Measurements from ENCODE around the gene BCL10. TPM values are rescaled to one million over a fixed set of nuclear protein-coding genes. Genes with fewer than 3 reads are reported as not detected.

The BCL10 gene
- total RNA-seq, 1 donor from 2014 or later, result 18.5 TPM

DNA sequence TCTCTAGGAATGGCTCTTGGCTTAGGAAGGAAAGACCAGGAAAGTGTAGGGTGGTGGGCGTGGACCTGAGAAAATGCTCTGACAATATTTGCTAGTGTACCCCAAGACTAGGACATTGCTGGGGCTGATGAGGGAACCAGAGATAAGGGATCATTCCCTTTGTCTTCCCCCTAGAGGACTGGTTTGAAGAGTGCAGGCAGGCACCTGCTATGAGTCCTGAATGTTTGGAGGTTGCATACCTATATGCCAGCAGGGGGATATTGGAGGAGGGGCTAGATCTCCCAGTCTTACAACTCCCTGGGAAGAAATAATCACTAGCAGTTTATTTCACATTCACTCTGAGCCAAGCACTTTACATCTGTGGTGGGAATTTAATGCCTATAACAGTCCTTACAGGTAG is 6.0 kb upstream of the BCL10 start:
- Mint-ChIP-seq H3K4me3 (no peak overlapping the region), H3K36me3 (ENCODE audit: low read depth) (no peaks in the 10 kb centered on the region), H3K9me3 (no peaks in the 10 kb centered on the region), H3K4me1 (no peaks in the 10 kb centered on the region), H3K27ac (ENCODE audit: unreplicated experiment) (no peak overlapping the region), H3K27me3 (ENCODE audit: low read depth) (peaks cover 30% of the 10 kb centered on the region)
- TF ChIP-seq, protein P1, sequence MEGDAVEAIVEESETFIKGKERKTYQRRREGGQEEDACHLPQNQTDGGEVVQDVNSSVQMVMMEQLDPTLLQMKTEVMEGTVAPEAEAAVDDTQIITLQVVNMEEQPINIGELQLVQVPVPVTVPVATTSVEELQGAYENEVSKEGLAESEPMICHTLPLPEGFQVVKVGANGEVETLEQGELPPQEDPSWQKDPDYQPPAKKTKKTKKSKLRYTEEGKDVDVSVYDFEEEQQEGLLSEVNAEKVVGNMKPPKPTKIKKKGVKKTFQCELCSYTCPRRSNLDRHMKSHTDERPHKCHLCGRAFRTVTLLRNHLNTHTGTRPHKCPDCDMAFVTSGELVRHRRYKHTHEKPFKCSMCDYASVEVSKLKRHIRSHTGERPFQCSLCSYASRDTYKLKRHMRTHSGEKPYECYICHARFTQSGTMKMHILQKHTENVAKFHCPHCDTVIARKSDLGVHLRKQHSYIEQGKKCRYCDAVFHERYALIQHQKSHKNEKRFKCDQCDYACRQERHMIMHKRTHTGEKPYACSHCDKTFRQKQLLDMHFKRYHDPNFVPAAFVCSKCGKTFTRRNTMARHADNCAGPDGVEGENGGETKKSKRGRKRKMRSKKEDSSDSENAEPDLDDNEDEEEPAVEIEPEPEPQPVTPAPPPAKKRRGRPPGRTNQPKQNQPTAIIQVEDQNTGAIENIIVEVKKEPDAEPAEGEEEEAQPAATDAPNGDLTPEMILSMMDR (conservative IDR thresholded peaks at IDR 0.05), result peak; percentile 22
- DNase-seq (ENCODE audit: low read depth, low spot score), result no peak

DNA sequence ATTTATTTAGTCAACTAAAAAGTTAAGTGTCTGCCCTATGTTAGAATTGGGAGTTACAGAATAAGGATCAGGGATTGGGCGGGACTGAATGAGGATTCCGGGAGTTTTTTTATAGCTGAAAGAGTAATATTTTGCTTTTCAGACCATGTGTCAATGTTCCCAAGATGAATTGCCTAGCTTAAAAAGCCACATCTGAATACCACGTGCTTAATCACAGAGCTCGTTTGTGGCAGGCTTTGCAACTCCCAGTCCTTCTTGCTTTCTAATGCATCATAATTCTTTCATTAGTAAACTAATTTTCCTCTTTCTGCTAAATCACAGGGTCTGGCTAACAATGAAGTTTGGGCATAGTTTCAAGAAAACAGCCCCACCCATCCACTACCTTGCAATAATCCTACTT is 4.2 kb upstream of the BCL10 start:
- no peak for DNase-seq (ENCODE audit: low read depth, low spot score)
- H3K27ac Mint-ChIP-seq (ENCODE audit: unreplicated experiment), result no peak overlapping the region
- no peaks in the 10 kb centered on the region for H3K36me3 Mint-ChIP-seq (ENCODE audit: low read depth)
- no peaks in the 10 kb centered on the region for H3K9me3 Mint-ChIP-seq
- peak overlapping the region; percentile 3 for H3K4me3 Mint-ChIP-seq
- TF ChIP-seq, protein P1 (conservative IDR thresholded peaks at IDR 0.05), result no peak
- H3K27me3 Mint-ChIP-seq (ENCODE audit: low read depth), result peaks cover 30% of the 10 kb centered on the region
- H3K4me1 Mint-ChIP-seq, result peaks cover 6% of the 10 kb centered on the region

- no peak overlapping the region for H3K27ac Mint-ChIP-seq (ENCODE audit: unreplicated experiment)
- no peak for DNase-seq (ENCODE audit: low read depth, low spot score)
- H3K4me3 Mint-ChIP-seq, result peak overlapping the region; percentile 45
- peaks cover 30% of the 10 kb centered on the region for H3K27me3 Mint-ChIP-seq (ENCODE audit: low read depth)
- no peaks in the 10 kb centered on the region for H3K9me3 Mint-ChIP-seq
- H3K36me3 Mint-ChIP-seq (ENCODE audit: low read depth), result no peaks in the 10 kb centered on the region
- H3K4me1 Mint-ChIP-seq, result peaks cover 16% of the 10 kb centered on the region
- TF ChIP-seq, protein P1 (conservative IDR thresholded peaks at IDR 0.05), result no peak
Observed at GRCh38 chr1:85279458-85280080, 3.1 kb upstream of the BCL10 start.

DNA sequence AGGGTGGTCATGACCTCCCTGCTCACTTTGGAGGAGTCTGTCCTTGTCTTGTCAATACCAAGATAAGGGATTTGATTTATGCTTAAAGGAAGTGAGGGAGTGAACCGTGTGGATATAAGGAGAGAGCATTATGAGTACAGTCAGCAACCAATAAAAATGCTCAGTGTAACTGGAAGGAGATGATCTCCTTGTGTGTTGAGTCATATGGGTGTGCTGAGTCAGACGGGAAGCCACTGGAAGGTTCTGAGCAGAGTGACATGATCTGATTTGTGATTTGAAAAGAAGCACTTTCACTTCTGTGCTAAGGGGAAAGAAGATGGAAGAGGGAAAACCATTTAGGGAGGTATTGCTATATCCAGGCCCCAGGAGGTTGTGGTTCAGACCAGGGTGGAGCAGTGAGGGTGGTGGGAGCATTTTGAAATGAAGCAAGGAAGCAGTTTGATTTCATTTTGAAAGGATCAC is 2.5 kb upstream of the BCL10 start:
- H3K27me3 Mint-ChIP-seq (ENCODE audit: low read depth), result peaks cover 30% of the 10 kb centered on the region
- no peaks in the 10 kb centered on the region for H3K9me3 Mint-ChIP-seq
- no peak for DNase-seq (ENCODE audit: low read depth, low spot score)
- peaks cover 23% of the 10 kb centered on the region for H3K4me1 Mint-ChIP-seq
- peak overlapping the region; percentile 10 for H3K4me3 Mint-ChIP-seq
- TF ChIP-seq, protein P1 (conservative IDR thresholded peaks at IDR 0.05), result no peak
- H3K36me3 Mint-ChIP-seq (ENCODE audit: low read depth), result no peaks in the 10 kb centered on the region
- no peak overlapping the region for H3K27ac Mint-ChIP-seq (ENCODE audit: unreplicated experiment)

- H3K4me3 Mint-ChIP-seq, result peak overlapping the region; percentile 94
- H3K4me1 Mint-ChIP-seq, result peaks cover 24% of the 10 kb centered on the region
- H3K9me3 Mint-ChIP-seq, result no peaks in the 10 kb centered on the region
- H3K36me3 Mint-ChIP-seq (ENCODE audit: low read depth), result no peaks in the 10 kb centered on the region
- TF ChIP-seq, protein P1 (conservative IDR thresholded peaks at IDR 0.05), result no peak
- no peak overlapping the region for H3K27ac Mint-ChIP-seq (ENCODE audit: unreplicated experiment)
- no peak for DNase-seq (ENCODE audit: low read depth, low spot score)
- H3K27me3 Mint-ChIP-seq (ENCODE audit: low read depth), result peaks cover 30% of the 10 kb centered on the region
Observed at GRCh38 chr1:85277802-85278201, 1.4 kb upstream of the BCL10 start.
